OCI-M2 (cell line): ENCODE results near the gene GCNA.

ENCODE experiments used
- DNase-seq: peaks from one replicate; lab custom pipeline; 2025; ENCODE audit not compliant: unreplicated experiment; lab: John Stamatoyannopoulos, UW

GCNA gene, protein sequence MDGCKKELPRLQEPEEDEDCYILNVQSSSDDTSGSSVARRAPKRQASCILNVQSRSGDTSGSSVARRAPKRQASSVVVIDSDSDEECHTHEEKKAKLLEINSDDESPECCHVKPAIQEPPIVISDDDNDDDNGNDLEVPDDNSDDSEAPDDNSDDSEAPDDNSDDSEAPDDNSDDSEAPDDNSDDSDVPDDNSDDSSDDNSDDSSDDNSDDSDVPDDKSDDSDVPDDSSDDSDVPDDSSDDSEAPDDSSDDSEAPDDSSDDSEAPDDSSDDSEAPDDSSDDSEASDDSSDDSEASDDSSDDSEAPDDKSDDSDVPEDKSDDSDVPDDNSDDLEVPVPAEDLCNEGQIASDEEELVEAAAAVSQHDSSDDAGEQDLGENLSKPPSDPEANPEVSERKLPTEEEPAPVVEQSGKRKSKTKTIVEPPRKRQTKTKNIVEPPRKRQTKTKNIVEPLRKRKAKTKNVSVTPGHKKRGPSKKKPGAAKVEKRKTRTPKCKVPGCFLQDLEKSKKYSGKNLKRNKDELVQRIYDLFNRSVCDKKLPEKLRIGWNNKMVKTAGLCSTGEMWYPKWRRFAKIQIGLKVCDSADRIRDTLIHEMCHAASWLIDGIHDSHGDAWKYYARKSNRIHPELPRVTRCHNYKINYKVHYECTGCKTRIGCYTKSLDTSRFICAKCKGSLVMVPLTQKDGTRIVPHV

GRCh38 chrX:71578253-71579135 is at the start of gene GCNA:
GCNA (plus strand) TSS chrX:71578437; CDS start chrX:71580822, 2,385 bp downstream.
- DNase-seq = no peak

- DNase-seq = no peak
Measured at GRCh38 chrX:71532078-71532752, 46.0 kb upstream of the GCNA start.

- peak; percentile 66 for DNase-seq
Measured at GRCh38 chrX:71532753-71533425, 45.3 kb upstream of the GCNA start, which contains the start of gene OGT. OGT (plus strand) TSS chrX:71533104; CDS start chrX:71533300, 196 bp downstream.

- DNase-seq = no peak
Measured at GRCh38 chrX:71533516-71533850, 44.8 kb upstream of the GCNA start.

- DNase-seq = no peak
Measured at GRCh38 chrX:71533851-71534561, 44.2 kb upstream of the GCNA start.

- DNase-seq = no peak
Measured at GRCh38 chrX:71534773-71535544, 43.3 kb upstream of the GCNA start.

GRCh38 chrX:71536285-71536684 is 42.0 kb upstream of the GCNA start:
- no peak for DNase-seq

GRCh38 chrX:71537743-71538142 is 40.5 kb upstream of the GCNA start:
- DNase-seq = no peak

GRCh38 chrX:71540801-71541200 is 37.4 kb upstream of the GCNA start:
- DNase-seq = no peak

- no peak for DNase-seq
Measured at GRCh38 chrX:71541210-71542022, 36.8 kb upstream of the GCNA start.

- no peak for DNase-seq
Measured at GRCh38 chrX:71542411-71542810, 35.8 kb upstream of the GCNA start.

GRCh38 chrX:71542825-71543224 is 35.4 kb upstream of the GCNA start:
- no peak for DNase-seq

GRCh38 chrX:71543316-71543715 is 34.9 kb upstream of the GCNA start:
- no peak for DNase-seq

DNA sequence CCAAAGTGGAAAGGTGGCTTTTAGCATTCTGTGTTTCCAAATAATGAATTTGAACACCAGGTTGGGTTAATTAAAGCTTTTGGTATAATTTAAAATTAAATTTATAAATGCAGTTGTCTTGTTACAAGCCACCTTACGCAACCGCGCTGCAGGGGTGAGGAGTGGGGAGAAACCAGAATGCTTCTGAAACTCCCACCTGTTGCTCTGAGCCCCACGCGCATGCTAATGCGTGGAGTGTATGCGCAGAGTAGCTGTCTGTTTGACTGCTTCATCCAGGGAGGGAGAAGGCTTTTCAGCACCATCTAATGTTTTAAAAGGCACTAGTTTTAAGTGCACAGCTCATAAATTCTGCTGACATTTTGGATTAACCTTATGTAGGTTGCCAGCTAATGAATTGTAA is 32.9 kb upstream of the GCNA start:
- DNase-seq = no peak

DNA sequence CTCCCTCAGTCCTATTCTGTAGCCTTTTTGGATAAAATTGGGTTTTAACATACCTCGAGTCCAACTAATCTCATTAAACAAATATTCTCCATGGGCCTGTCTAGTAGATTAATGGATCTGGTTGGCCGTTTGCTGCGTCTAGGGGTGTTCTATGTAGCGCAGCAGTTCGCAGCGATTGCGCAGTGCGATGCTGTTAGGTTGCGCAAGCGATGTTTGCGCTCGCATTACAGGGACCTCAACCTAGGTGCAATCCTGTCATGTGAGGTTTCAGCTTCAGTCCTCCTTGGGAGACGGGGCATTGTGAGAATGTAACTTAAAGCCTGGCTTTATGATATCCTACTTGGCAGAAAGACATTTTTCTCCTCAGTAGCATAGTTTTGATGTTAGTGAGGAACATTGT is 31.4 kb upstream of the GCNA start:
- no peak for DNase-seq

DNA sequence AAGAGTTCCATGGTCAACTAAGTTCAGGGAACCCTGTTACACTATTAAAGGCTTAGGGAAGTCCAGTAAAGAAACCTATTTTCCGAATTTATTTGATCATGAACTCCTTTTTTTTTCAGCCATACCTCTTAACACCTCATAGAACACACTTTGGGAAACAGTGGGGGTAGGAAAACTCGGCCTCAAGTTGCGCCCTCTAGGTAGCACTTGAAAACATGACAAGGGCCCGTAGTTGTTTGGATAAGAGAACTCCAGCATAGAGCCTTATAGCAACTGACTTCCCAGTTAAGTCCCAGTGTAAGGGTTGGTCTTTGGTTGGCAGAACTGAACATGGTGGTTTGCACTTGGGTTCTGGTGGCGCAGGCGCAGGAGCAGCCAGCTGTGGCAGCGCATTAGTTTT is 30.9 kb upstream of the GCNA start:
- no peak for DNase-seq

- DNase-seq = no peak
Measured at GRCh38 chrX:71549986-71550385, 28.3 kb upstream of the GCNA start.

- no peak for DNase-seq
Measured at GRCh38 chrX:71550578-71550977, 27.7 kb upstream of the GCNA start.
